ENCODE data around the gene GAS7. TPM values are rescaled to one million over a fixed set of nuclear protein-coding genes. Genes with fewer than 3 reads are reported as not detected.
A peak's percentile ranks its signal among the peaks of the same experiment; 100 is the strongest.

Gene GAS7
- total RNA-seq, 1 experiment from 2014 or later = 6.0 TPM

DNA sequence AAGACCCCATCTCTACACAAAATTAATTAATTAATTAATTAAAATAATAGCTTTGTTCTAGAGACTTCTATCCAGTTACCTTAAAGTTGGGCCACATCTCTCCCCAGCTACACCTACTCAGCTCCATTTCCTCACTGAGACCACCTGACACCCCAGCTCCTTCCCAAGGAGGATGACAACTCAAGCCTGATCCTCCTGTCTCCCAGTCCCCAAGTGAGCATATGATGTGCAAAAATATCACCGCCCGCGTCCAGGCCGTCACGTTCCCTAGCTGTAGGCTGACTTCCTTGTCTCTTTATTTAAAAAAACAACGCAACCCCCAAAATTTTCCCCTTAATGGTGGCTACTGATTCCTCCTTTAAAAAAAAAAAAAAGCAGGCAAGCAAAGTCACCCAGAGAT lies 173.2 kb downstream of the GAS7 start:
- Histone ChIP-seq H4K8ac (replicated peaks; ENCODE audit: insufficient read length, low read depth, low read length) (no peak overlapping the region), H4K20me1 (ENCODE audit: control insufficient read depth, insufficient read depth, insufficient read length) (no peaks in the 10 kb centered on the region), H3K79me2 (ENCODE audit: insufficient read depth, low read length) (no peaks in the 10 kb centered on the region), H2AK5ac (ENCODE audit: insufficient read length, low read length) (no peak overlapping the region), H3K4me1 (ENCODE audit: insufficient read depth, low read length) (peaks cover 2% of the 10 kb centered on the region; the same call in 1 of the 2 replicates), H2BK120ac (ENCODE audit: low read depth, low read length, poor library complexity, severe bottlenecking) (no peak overlapping the region), H2AFZ (ENCODE audit: low read length) (no peak overlapping the region), H3K23me2 (ENCODE audit: insufficient read length, low read depth, low read length, poor library complexity, severe bottlenecking) (no peaks in the 10 kb centered on the region), H4K5ac (ENCODE audit: insufficient read length, low read depth, low read length) (no peak overlapping the region), H4K91ac (ENCODE audit: insufficient read length, low read depth, low read length) (no peak overlapping the region), H3K14ac (ENCODE audit: insufficient read depth, low read length) (no peak overlapping the region), H3K23ac (ENCODE audit: insufficient read length, low read depth, low read length) (no peak overlapping the region), H3T11ph (ENCODE audit: low read length) (no peak overlapping the region), H2BK12ac (ENCODE audit: insufficient read length, low read depth, low read length) (no peak overlapping the region), H3K79me1 (ENCODE audit: insufficient read depth, low read depth, low read length, poor library complexity, severe bottlenecking) (no peaks in the 10 kb centered on the region), H2BK15ac (ENCODE audit: low read depth, low read length) (no peak overlapping the region), H3K9me3 (ENCODE audit: control insufficient read depth, low read depth, low read length) (no peaks in the 10 kb centered on the region), H3K18ac (ENCODE audit: insufficient read length, low read depth, low read length) (no peak overlapping the region), H3K9ac (ENCODE audit: extremely low read depth, insufficient read length, low read length) (no peak overlapping the region), H3K56ac (ENCODE audit: insufficient read length, low read depth, low read length) (no peak overlapping the region), H2BK20ac (ENCODE audit: low read depth, low read length, poor library complexity, severe bottlenecking) (no peak overlapping the region), H3K27ac (ENCODE audit: insufficient read length, low read depth, low read length) (no peak overlapping the region), H2BK5ac (ENCODE audit: insufficient read length, low read length) (no peak overlapping the region), H3K4me2 (ENCODE audit: insufficient read depth, insufficient read length, low read length) (no peak overlapping the region), H3K4ac (ENCODE audit: low read depth, low read length) (no peak overlapping the region), H3K27me3 (ENCODE audit: insufficient read depth, low read length) (no peaks in the 10 kb centered on the region)
- TF ChIP-seq, protein P1, sequence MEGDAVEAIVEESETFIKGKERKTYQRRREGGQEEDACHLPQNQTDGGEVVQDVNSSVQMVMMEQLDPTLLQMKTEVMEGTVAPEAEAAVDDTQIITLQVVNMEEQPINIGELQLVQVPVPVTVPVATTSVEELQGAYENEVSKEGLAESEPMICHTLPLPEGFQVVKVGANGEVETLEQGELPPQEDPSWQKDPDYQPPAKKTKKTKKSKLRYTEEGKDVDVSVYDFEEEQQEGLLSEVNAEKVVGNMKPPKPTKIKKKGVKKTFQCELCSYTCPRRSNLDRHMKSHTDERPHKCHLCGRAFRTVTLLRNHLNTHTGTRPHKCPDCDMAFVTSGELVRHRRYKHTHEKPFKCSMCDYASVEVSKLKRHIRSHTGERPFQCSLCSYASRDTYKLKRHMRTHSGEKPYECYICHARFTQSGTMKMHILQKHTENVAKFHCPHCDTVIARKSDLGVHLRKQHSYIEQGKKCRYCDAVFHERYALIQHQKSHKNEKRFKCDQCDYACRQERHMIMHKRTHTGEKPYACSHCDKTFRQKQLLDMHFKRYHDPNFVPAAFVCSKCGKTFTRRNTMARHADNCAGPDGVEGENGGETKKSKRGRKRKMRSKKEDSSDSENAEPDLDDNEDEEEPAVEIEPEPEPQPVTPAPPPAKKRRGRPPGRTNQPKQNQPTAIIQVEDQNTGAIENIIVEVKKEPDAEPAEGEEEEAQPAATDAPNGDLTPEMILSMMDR (conservative IDR thresholded peaks at IDR 0.05) = no peak
- Mint-ChIP-seq H3K27me3 (ENCODE audit: low read depth) (no peaks in the 10 kb centered on the region; the same call in 1 of the 2 replicates), H3K27ac (peak overlapping the region in 1 of 3 experiments; percentile 69; a peak in 1 of 7 replicates), H3K36me3 (ENCODE audit: insufficient read depth in 1 of 3, low read depth in 3 of 3) (no peaks in the 10 kb centered on the region), H3K9me3 (no peaks in the 10 kb centered on the region), H3K4me3 (peak overlapping the region in 1 of 2 experiments; percentile 31; a peak in 1 of 5 replicates), H3K4me1 (peaks cover 14 to 22% of the 10 kb centered on the region in 2 experiments)
- no peak for DNase-seq
- WGBS (ENCODE audit: extremely low coverage, insufficient read length, low lambda C conversion rate) = no CpG with 5 or more reads among the region's 6 CpGs
